Fibroblast of lung (primary cell): Measurements from ENCODE around the gene SERGEF. TPM values are rescaled to one million over a fixed set of nuclear protein-coding genes. Genes with fewer than 3 reads are reported as not detected.
A peak's percentile ranks its signal among the peaks of the same experiment; 100 is the strongest.

Experiments used
- DNase-seq, 2 donors: peaks; one replicate each; pipeline versions ENCODE4 v3.0.0 to v3.0.0-alpha.2; 2010; ENCODE audit warnings: low read depth in 2 of 2
- H2AFZ ChIP-seq: 2 replicates; pipeline ENCODE4 v1.5.1; 2012; ENCODE audit warnings: low read length, control low read depth, inconsistent platforms
- H3K27ac ChIP-seq: 2 replicates; pipeline ENCODE4 v1.5.1; 2011; ENCODE audit warnings: low read length, control low read depth; ENCODE audit not compliant: insufficient read depth
- H3K27me3 ChIP-seq: 2 replicates; pipeline ENCODE4 v1.5.1; 2011; ENCODE audit warnings: mild to moderate bottlenecking, low read length; ENCODE audit not compliant: control insufficient read depth, insufficient read depth
- H3K36me3 ChIP-seq: 2 replicates; pipeline ENCODE4 v1.5.1; 2011; ENCODE audit warnings: low read length; ENCODE audit not compliant: control insufficient read depth, insufficient read depth
- H3K4me1 ChIP-seq: 2 replicates; pipeline ENCODE4 v1.5.1; 2011; ENCODE audit warnings: low read length; ENCODE audit not compliant: control insufficient read depth, insufficient read depth; ENCODE audit errors: extremely low read depth
- H3K4me2 ChIP-seq: 2 replicates; pipeline ENCODE4 v1.5.1; 2011; ENCODE audit warnings: low read length, control low read depth; ENCODE audit not compliant: insufficient read depth; ENCODE audit errors: extremely low read depth
- H3K4me3 ChIP-seq, 4 experiments: fragments of 200-600 bp in 1 of 4; sonication (generic) in 1 of 4; replicated peaks in 1 of 4; 2 replicates each; pipeline ENCODE4 v1.5.1; 2011 to 2016; ENCODE audit warnings: low read length in 4 of 4, low read depth in 3 of 4, mild to moderate bottlenecking in 3 of 4, control low read depth in 2 of 4, inconsistent platforms in 1 of 4, mixed read lengths in 1 of 4; ENCODE audit not compliant: insufficient read depth in 1 of 4; ENCODE audit errors: control extremely low read depth in 1 of 4
- H3K79me2 ChIP-seq: 2 replicates; pipeline ENCODE4 v1.5.1; 2012; ENCODE audit warnings: mild to moderate bottlenecking, low read length, inconsistent platforms; ENCODE audit not compliant: control insufficient read depth, insufficient read depth
- H3K9ac ChIP-seq: 2 replicates; pipeline ENCODE4 v1.5.1; 2011; ENCODE audit warnings: mild to moderate bottlenecking, low read length, control low read depth; ENCODE audit not compliant: insufficient read depth
- H3K9me3 ChIP-seq: 2 replicates; pipeline ENCODE4 v1.5.1; 2012; ENCODE audit warnings: low read depth, low read length; ENCODE audit not compliant: control insufficient read depth, insufficient read depth
- H4K20me1 ChIP-seq: 2 replicates; pipeline ENCODE4 v1.5.1; 2011; ENCODE audit warnings: low read length; ENCODE audit not compliant: control insufficient read depth, insufficient read depth; ENCODE audit errors: extremely low read depth
- CTCF ChIP-seq, 2 donors: IDR thresholded peaks in 1 of 2; conservative IDR thresholded peaks in 1 of 2; 1 replicate in 1 of 2; 2 replicates in 1 of 2; pipeline ENCODE4 v1.5.1; 2011 to 2012; ENCODE audit warnings: low read length in 2 of 2, control low read depth in 1 of 2, inconsistent platforms in 1 of 2, low read depth in 1 of 2, mild to moderate bottlenecking in 1 of 2
- EZH2 ChIP-seq: IDR thresholded peaks from 2 replicates; pipeline ENCODE4 v1.5.1; 2012; ENCODE audit warnings: low read length, control low read depth, mild to moderate bottlenecking; ENCODE audit errors: missing control alignments
- polyA plus RNA-seq, 2 donors: library from polyadenylated mRNA; depleted of rRNA in 1 of 2; stranded (reverse) in 1 of 2; unstranded in 1 of 2; fragments of >200 nt; gene quantifications; 2 replicates each; pipeline ENCODE4 v1.2.1, GENCODE V29; 2011 to 2012; ENCODE audit warnings: missing spikeins in 1 of 2
- total RNA-seq: library from RNA; depleted of rRNA; stranded (reverse); fragments of >200 nt; gene quantifications from 2 replicates; pipeline ENCODE4 v1.2.1, GENCODE V29; 2014

The SERGEF gene
- total and polyA plus RNA-seq, 2 donors (not counting 1 experiment from before 2014, with no cell fraction given), result 14.5 to 38.5 TPM

- Histone ChIP-seq H3K27me3 (no peaks in the 10 kb centered on the region), H3K27ac (no peak overlapping the region), H3K4me2 (no peak overlapping the region), H3K9me3 (no peaks in the 10 kb centered on the region), H4K20me1 (no peaks in the 10 kb centered on the region), H3K79me2 (no peaks in the 10 kb centered on the region), H3K4me1 (no peaks in the 10 kb centered on the region), H2AFZ (no peak overlapping the region), H3K9ac (no peak overlapping the region), H3K36me3 (no peaks in the 10 kb centered on the region), H3K4me3 (no peak overlapping the region)
- no peak for DNase-seq
- no peak for TF ChIP-seq EZH2
- TF ChIP-seq CTCF (conservative IDR thresholded peaks at IDR 0.05 in 1 of 2, IDR thresholded peaks at IDR 0.05 in 1 of 2; ENCODE audit: low read depth in 1 of 2, low read length in 2 of 2), result no peak
These were observed 38.6 kb downstream of the SERGEF start for GRCh38 chr11:17974246-17974645.

GRCh38 chr11:17972987-17973386, 39.9 kb downstream of the SERGEF start:
- Histone ChIP-seq H3K4me1 (no peaks in the 10 kb centered on the region), H3K27ac (no peak overlapping the region), H3K79me2 (no peaks in the 10 kb centered on the region), H4K20me1 (no peaks in the 10 kb centered on the region), H3K9me3 (no peaks in the 10 kb centered on the region), H3K27me3 (no peaks in the 10 kb centered on the region), H3K4me3 (no peak overlapping the region), H3K9ac (no peak overlapping the region), H3K4me2 (no peak overlapping the region), H3K36me3 (no peaks in the 10 kb centered on the region), H2AFZ (no peak overlapping the region)
- DNase-seq, result peak; percentile 92 to 94
- TF ChIP-seq EZH2 (no peak), CTCF (conservative IDR thresholded peaks at IDR 0.05 in 1 of 2, IDR thresholded peaks at IDR 0.05 in 1 of 2; ENCODE audit: low read depth in 1 of 2, low read length in 2 of 2) (peak; percentile 97 to 98)

GRCh38 chr11:17968206-17968605, 44.6 kb downstream of the SERGEF start:
- TF ChIP-seq CTCF (conservative IDR thresholded peaks at IDR 0.05 in 1 of 2, IDR thresholded peaks at IDR 0.05 in 1 of 2; ENCODE audit: low read depth in 1 of 2, low read length in 2 of 2) (no peak), EZH2 (no peak)
- H3K27ac ChIP-seq, result no peak overlapping the region

More at GRCh38 chr11:17968206-17968605, 44.6 kb downstream of the SERGEF start:
- no peak overlapping the region for H3K4me3 ChIP-seq
- no peaks in the 10 kb centered on the region for H3K4me1 ChIP-seq
- no peaks in the 10 kb centered on the region for H3K36me3 ChIP-seq
- no peaks in the 10 kb centered on the region for H3K27me3 ChIP-seq
- no peak for DNase-seq
- H3K9me3 ChIP-seq, result no peaks in the 10 kb centered on the region
- H3K4me2 ChIP-seq, result no peak overlapping the region
- no peaks in the 10 kb centered on the region for H4K20me1 ChIP-seq
- H2AFZ ChIP-seq, result no peak overlapping the region
- no peaks in the 10 kb centered on the region for H3K79me2 ChIP-seq
- no peak overlapping the region for H3K9ac ChIP-seq
